Naive thymus-derived CD4-positive, alpha-beta T cell (primary cell): ENCODE data around the gene ABCC11. TPM values are rescaled to one million over a fixed set of nuclear protein-coding genes. Genes with fewer than 3 reads are reported as not detected.

Source experiments
- ATAC-seq: fragments of 150-1000 bp; cut with Tn5 transposase; 2 replicates; pipeline ENCODE4 v1.10.0; 2021; ENCODE audit warnings: mild to moderate bottlenecking, moderate library complexity
- CTCF ChIA-PET: fragments of 350-600 bp; sonication (Branson Sonifier 250); formaldehyde crosslinking; loops from one replicate; lab custom pipeline; 2021; ENCODE audit warnings: antibody characterized with exemption; lab: Charles Lee
- POLR2A ChIA-PET: fragments of 350-600 bp; sonication (Branson Sonifier 250); formaldehyde crosslinking; loops from one replicate; lab custom pipeline; 2021; ENCODE audit warnings: antibody characterized with exemption, inconsistent platforms; lab: Charles Lee
- DNase-seq, 9 donors: peaks; one replicate each; pipeline versions ENCODE4 v3.0.0 to v3.0.0-alpha.2; 2020 to 2022; ENCODE audit warnings: mixed read lengths in 1 of 9
- H3K27ac ChIP-seq: one replicate; pipeline ENCODE4 v1.7.0; 2013; ENCODE audit warnings: mild to moderate bottlenecking, low read depth, low read length, moderate library complexity
- H3K27me3 ChIP-seq, 2 donors: one replicate each; pipeline ENCODE4 v1.7.0; 2013; ENCODE audit warnings: low read length in 2 of 2, mild to moderate bottlenecking in 2 of 2, moderate library complexity in 2 of 2; ENCODE audit not compliant: control insufficient read depth in 2 of 2, insufficient read depth in 2 of 2
- H3K36me3 ChIP-seq, 3 experiments: 1 replicate in 2 of 3; 2 replicates in 1 of 3; pipeline ENCODE4 v1.7.0; 2013; ENCODE audit warnings: low read length in 3 of 3, mild to moderate bottlenecking in 3 of 3, moderate library complexity in 1 of 3; ENCODE audit not compliant: insufficient read depth in 3 of 3, control insufficient read depth in 2 of 3
- H3K4me1 ChIP-seq, 2 donors: one replicate each; pipeline ENCODE4 v1.7.0; 2013; ENCODE audit warnings: low read length in 2 of 2, mild to moderate bottlenecking in 2 of 2, moderate library complexity in 1 of 2; ENCODE audit not compliant: control insufficient read depth in 2 of 2, insufficient read depth in 2 of 2
- H3K4me3 ChIP-seq: 2 replicates; pipeline ENCODE4 v1.7.0; 2013; ENCODE audit warnings: mild to moderate bottlenecking, low read length
- H3K9me3 ChIP-seq, 3 experiments: 1 replicate in 2 of 3; 2 replicates in 1 of 3; pipeline ENCODE4 v1.7.0; 2013; ENCODE audit warnings: low read length in 3 of 3; ENCODE audit not compliant: control insufficient read depth in 2 of 3
- H3K27ac Mint-ChIP-seq, 9 donors: one replicate each; pipeline ENCODE4 v1.8.0; 2020 to 2022; ENCODE audit warnings: mixed read lengths in 9 of 9, mild to moderate bottlenecking in 8 of 9, moderate library complexity in 5 of 9, inconsistent platforms in 2 of 9
- H3K27me3 Mint-ChIP-seq, 5 donors: one replicate each; pipeline ENCODE4 v1.8.0; 2021 to 2022; ENCODE audit warnings: mixed read lengths in 5 of 5, mild to moderate bottlenecking in 1 of 5
- H3K36me3 Mint-ChIP-seq, 5 donors: one replicate each; pipeline ENCODE4 v1.8.0; 2020 to 2022; ENCODE audit warnings: mixed read lengths in 5 of 5, mild to moderate bottlenecking in 3 of 5, inconsistent platforms in 1 of 5
- H3K4me1 Mint-ChIP-seq, 7 donors: one replicate each; pipeline ENCODE4 v1.8.0; 2020 to 2022; ENCODE audit warnings: mixed read lengths in 7 of 7, mild to moderate bottlenecking in 3 of 7, inconsistent platforms in 1 of 7
- H3K4me3 Mint-ChIP-seq, 10 donors: one replicate each; pipeline ENCODE4 v1.8.0; 2020 to 2022; ENCODE audit warnings: mild to moderate bottlenecking in 10 of 10, mixed read lengths in 10 of 10, moderate library complexity in 6 of 10, inconsistent platforms in 2 of 10
- H3K9me3 Mint-ChIP-seq, 11 donors: one replicate each; pipeline ENCODE4 v1.8.0; 2020 to 2022; ENCODE audit warnings: mixed read lengths in 11 of 11, mild to moderate bottlenecking in 4 of 11, inconsistent platforms in 1 of 11, moderate library complexity in 1 of 11
- intact Hi-C, 2 donors: fragments of 100-400 bp; cut with micrococcal nuclease; formaldehyde crosslinking; loops; one replicate each; pipeline ENCODE4 v1.15.1; 2023
- polyA plus RNA-seq, 2 donors: library from polyadenylated mRNA; unstranded; fragments of 300-500 nt; fragmentation: Illumina TruSeq; gene quantifications; one replicate each; pipeline ENCODE4 v1.2.3, GENCODE V29; 2021
- total RNA-seq, 6 experiments: library from RNA in 5 of 6; stranded (reverse) in 5 of 6; gene quantifications; 1 replicate in 5 of 6; 2 replicates in 1 of 6; pipeline ENCODE4 v1.2.3 and lab custom pipeline; 2021 to 2026

The ABCC11 gene
- total and polyA plus RNA-seq, 7 experiments from 2014 or later = 0.08 to 0.81 TPM; not detected in 5

- Histone ChIP-seq H3K36me3 (no peaks in the 10 kb centered on the region), H3K27me3 (no peaks in the 10 kb centered on the region), H3K4me1 (no peaks in the 10 kb centered on the region), H3K4me3 (no peak overlapping the region), H3K9me3 (no peaks in the 10 kb centered on the region), H3K27ac (no peak overlapping the region)
- POLR2A ChIA-PET = no interaction called here
- H3K27ac Mint-ChIP-seq = peak overlapping the region in 1 of 9 donors; percentile 56
- DNase-seq (no peak), ATAC-seq (no peak)
- intact Hi-C loops = loop anchor here (1.0 to 10.0 kb wide), 3 partner anchors 322 to 398 kb away; no protein-coding TSS in a partner anchor
- peak overlapping the region in 1 of 10 donors; percentile 48 for H3K4me3 Mint-ChIP-seq
- CTCF ChIA-PET = no interaction called here
- H3K9me3 Mint-ChIP-seq = peaks cover 0 to 1% (median 0%) of the 10 kb centered on the region in 11 donors
- H3K4me1 Mint-ChIP-seq = peaks cover 0 to 21% (median 0%) of the 10 kb centered on the region in 7 donors
- peaks cover 0 to 4% (median 0%) of the 10 kb centered on the region in 5 donors for H3K36me3 Mint-ChIP-seq
- H3K27me3 Mint-ChIP-seq = peaks cover 6 to 9% (median 7%) of the 10 kb centered on the region in 5 donors
Measured at GRCh38 chr16:48232493-48233040, 14.8 kb downstream of the ABCC11 start.

- CTCF ChIA-PET = interaction anchor here (0.5 to 1.2 kb wide), 3 partner anchors 391 to 399 kb away, joined by 3 to 5 read pairs (median 3); no protein-coding TSS in a partner anchor
Measured at GRCh38 chr16:48231727-48232492, 15.4 kb downstream of the ABCC11 start.

GRCh38 chr16:48225456-48225855 lies 21.9 kb downstream of the ABCC11 start:
- no peak overlapping the region for H3K27ac Mint-ChIP-seq
- no peak for ATAC-seq
- H3K4me1 Mint-ChIP-seq = peaks cover 0 to 2% (median 0%) of the 10 kb centered on the region in 7 donors
- Histone ChIP-seq H3K4me3 (no peak overlapping the region), H3K27me3 (no peaks in the 10 kb centered on the region), H3K36me3 (no peaks in the 10 kb centered on the region), H3K4me1 (no peaks in the 10 kb centered on the region), H3K9me3 (no peaks in the 10 kb centered on the region), H3K27ac (no peak overlapping the region)
- POLR2A ChIA-PET = no interaction called here
- DNase-seq = no peak
- H3K4me3 Mint-ChIP-seq = no peak overlapping the region
- CTCF ChIA-PET = no interaction called here
- H3K27me3 Mint-ChIP-seq = peaks cover 6 to 10% (median 7%) of the 10 kb centered on the region in 5 donors
- intact Hi-C loops = no loop called here
- H3K36me3 Mint-ChIP-seq = peaks cover 0 to 4% (median 0%) of the 10 kb centered on the region in 5 donors
- H3K9me3 Mint-ChIP-seq = no peaks in the 10 kb centered on the region

More at GRCh38 chr16:48231727-48232492, 15.4 kb downstream of the ABCC11 start:
- intact Hi-C loops = loop anchor here (1.0 to 10.0 kb wide), 3 partner anchors 323 to 398 kb away; no protein-coding TSS in a partner anchor
- Histone ChIP-seq H3K36me3 (no peaks in the 10 kb centered on the region), H3K27ac (no peak overlapping the region), H3K4me3 (no peak overlapping the region), H3K9me3 (no peaks in the 10 kb centered on the region), H3K27me3 (no peaks in the 10 kb centered on the region), H3K4me1 (no peaks in the 10 kb centered on the region)
- peak; percentile 63 for ATAC-seq
- Mint-ChIP-seq H3K4me1 (peaks cover 0 to 21% (median 0%) of the 10 kb centered on the region in 7 donors), H3K27ac (peak overlapping the region in 3 of 9 donors; percentile 31 to 62 (median 56)), H3K9me3 (peaks cover 0 to 1% (median 0%) of the 10 kb centered on the region in 11 donors), H3K4me3 (no peak overlapping the region), H3K36me3 (peaks cover 0 to 4% (median 0%) of the 10 kb centered on the region in 5 donors), H3K27me3 (peaks cover 6 to 10% (median 7%) of the 10 kb centered on the region in 5 donors)
- POLR2A ChIA-PET = no interaction called here
- peak in 4 of 9 donors; percentile 3 to 25 (median 15) for DNase-seq

- Mint-ChIP-seq H3K4me3 (no peak overlapping the region), H3K27ac (no peak overlapping the region), H3K27me3 (peaks cover 0 to 5% (median 0%) of the 10 kb centered on the region in 5 donors), H3K9me3 (peaks cover 0 to 3% (median 0%) of the 10 kb centered on the region in 11 donors), H3K36me3 (peaks cover 0 to 4% (median 0%) of the 10 kb centered on the region in 5 donors), H3K4me1 (peaks cover 0 to 2% (median 0%) of the 10 kb centered on the region in 7 donors)
- ChIA-PET POLR2A (no interaction called here), CTCF (no interaction called here)
- DNase-seq (no peak), ATAC-seq (no peak)
- H3K4me1 ChIP-seq = no peaks in the 10 kb centered on the region
- no peaks in the 10 kb centered on the region for H3K9me3 ChIP-seq
- no peaks in the 10 kb centered on the region for H3K36me3 ChIP-seq
- H3K4me3 ChIP-seq = no peak overlapping the region
- no peaks in the 10 kb centered on the region for H3K27me3 ChIP-seq
- no peak overlapping the region for H3K27ac ChIP-seq
- intact Hi-C loops = no loop called here
Measured at GRCh38 chr16:48223490-48223889, 23.8 kb downstream of the ABCC11 start.

GRCh38 chr16:48220891-48221290 lies 26.4 kb downstream of the ABCC11 start:
- CTCF ChIA-PET = no interaction called here
- ATAC-seq (no peak), DNase-seq (no peak)
- POLR2A ChIA-PET = no interaction called here
- H3K4me1 Mint-ChIP-seq = peaks cover 0 to 2% (median 0%) of the 10 kb centered on the region in 7 donors
- H3K36me3 ChIP-seq = no peaks in the 10 kb centered on the region
- no peak overlapping the region for H3K4me3 ChIP-seq
- peaks cover 0 to 4% (median 0%) of the 10 kb centered on the region in 5 donors for H3K36me3 Mint-ChIP-seq
- H3K9me3 Mint-ChIP-seq = peaks cover 0 to 3% (median 0%) of the 10 kb centered on the region in 11 donors
- no peaks in the 10 kb centered on the region for H3K9me3 ChIP-seq
- H3K27ac ChIP-seq = no peak overlapping the region
- intact Hi-C loops = no loop called here
- H3K27me3 Mint-ChIP-seq = peaks cover 0 to 4% (median 0%) of the 10 kb centered on the region in 5 donors
- no peak overlapping the region for H3K4me3 Mint-ChIP-seq
- H3K27ac Mint-ChIP-seq = no peak overlapping the region
- H3K4me1 ChIP-seq = no peaks in the 10 kb centered on the region
- no peaks in the 10 kb centered on the region for H3K27me3 ChIP-seq

- Mint-ChIP-seq H3K4me3 (no peak overlapping the region), H3K4me1 (peaks cover 0 to 2% (median 0%) of the 10 kb centered on the region in 7 donors), H3K36me3 (peaks cover 0 to 4% (median 0%) of the 10 kb centered on the region in 5 donors), H3K27me3 (peaks cover 0 to 4% (median 0%) of the 10 kb centered on the region in 5 donors), H3K9me3 (peaks cover 0 to 3% (median 0%) of the 10 kb centered on the region in 11 donors), H3K27ac (no peak overlapping the region)
- intact Hi-C loops = no loop called here
- DNase-seq = no peak
- H3K27me3 ChIP-seq = no peaks in the 10 kb centered on the region
- ATAC-seq = no peak
- H3K36me3 ChIP-seq = no peaks in the 10 kb centered on the region
- no peak overlapping the region for H3K27ac ChIP-seq
- H3K4me3 ChIP-seq = no peak overlapping the region
- ChIA-PET POLR2A (interaction anchor here (0.6 kb wide), 1 partner anchor 719 kb away, joined by 3 read pairs; no protein-coding TSS in a partner anchor), CTCF (no interaction called here)
- H3K9me3 ChIP-seq = no peaks in the 10 kb centered on the region
- no peaks in the 10 kb centered on the region for H3K4me1 ChIP-seq
Measured at GRCh38 chr16:48218473-48218872, 28.9 kb downstream of the ABCC11 start.
